K562 (cell line): Measurements from ENCODE around the gene NET1. TPM values are rescaled to one million over a fixed set of nuclear protein-coding genes. Genes with fewer than 3 reads are reported as not detected.

Experiments used
- ATF7 ChIP-seq: fragments of 450-650 bp; IDR thresholded peaks from 2 replicates; pipeline ENCODE4 v1.7.1; 2014; ENCODE audit warnings: mild to moderate bottlenecking, moderate library complexity
- BHLHE40 ChIP-seq: IDR thresholded peaks from 2 replicates; pipeline ENCODE4 v1.6.1; 2011; ENCODE audit warnings: low read length, improper control_type of control experiment
- BRCA1 ChIP-seq, 2 experiments: fragments of 450-650 bp in 1 of 2; sonication (generic) in 1 of 2; formaldehyde crosslinking in 1 of 2; IDR thresholded peaks; 2 replicates each; pipeline versions ENCODE4 v1.5.0 to v1.6.1; 2017 to 2020; ENCODE audit warnings: mild to moderate bottlenecking in 1 of 2, missing genetic modification reagents in 1 of 2
- FOXP4 ChIP-seq: sonication (generic); formaldehyde crosslinking; IDR thresholded peaks from 2 replicates; pipeline ENCODE4 v1.8.0; 2022; ENCODE audit warnings: mild to moderate bottlenecking, missing genetic modification reagents, borderline replicate concordance
- HDAC8 ChIP-seq: fragments of 450-650 bp; IDR thresholded peaks from 2 replicates; pipeline ENCODE4 v1.6.1; 2016; ENCODE audit warnings: mild to moderate bottlenecking, missing genetic modification characterization, moderate library complexity, missing compliant biosample characterization
- MXD1 ChIP-seq: fragments of 250-450 bp; sonication (Bioruptor Pico); IDR thresholded peaks from 2 replicates; pipeline ENCODE4 v1.8.0; 2021; ENCODE audit warnings: borderline replicate concordance, mild to moderate bottlenecking, moderate library complexity; ENCODE audit not compliant: poor library complexity, severe bottlenecking
- NUFIP1 ChIP-seq: fragments of 450-650 bp; IDR thresholded peaks from 2 replicates; pipeline ENCODE4 v1.6.1; 2018; ENCODE audit not compliant: partially characterized antibody
- PHB ChIP-seq: fragments of 250-450 bp; sonication (Bioruptor Pico); IDR thresholded peaks from 2 replicates; pipeline ENCODE4 v1.5.0; 2021
- PHF8 ChIP-seq: fragments of 200-600 bp; sonication (generic); IDR thresholded peaks from 2 replicates; pipeline ENCODE4 v1.6.1; 2012; ENCODE audit warnings: mixed run types, mild to moderate bottlenecking, inconsistent platforms, low read length, moderate library complexity, borderline replicate concordance
- PRMT5 ChIP-seq: sonication (generic); formaldehyde crosslinking; IDR thresholded peaks from 2 replicates; pipeline ENCODE4 v1.5.0; 2020; ENCODE audit warnings: missing genetic modification reagents
- RBBP5 ChIP-seq: fragments of 200-600 bp; sonication (generic); IDR thresholded peaks from 2 replicates; pipeline ENCODE4 v1.6.1; 2012; ENCODE audit warnings: borderline replicate concordance, mild to moderate bottlenecking, low read length, control low read depth, inconsistent platforms; ENCODE audit not compliant: insufficient read depth, poor library complexity, severe bottlenecking
- SIN3A ChIP-seq, 2 experiments: fragments of 150-350 bp in 1 of 2; IDR thresholded peaks; 2 replicates each; pipeline ENCODE4 v1.6.1; 2011 to 2016; ENCODE audit warnings: borderline replicate concordance in 2 of 2, low read depth in 2 of 2, low read length in 2 of 2, mild to moderate bottlenecking in 2 of 2, moderate library complexity in 2 of 2; ENCODE audit not compliant: control insufficient read depth in 1 of 2
- SUPT5H ChIP-seq: fragments of 450-650 bp; IDR thresholded peaks from 2 replicates; pipeline ENCODE4 v1.6.1; 2016
- ZBTB49 ChIP-seq: sonication (generic); formaldehyde crosslinking; IDR thresholded peaks from 2 replicates; pipeline ENCODE4 v1.8.0; 2022; ENCODE audit warnings: missing genetic modification reagents, mild to moderate bottlenecking, borderline replicate concordance
- ZKSCAN8 ChIP-seq: fragments of 200-800 bp; sonication (Bioruptor generic); IDR thresholded peaks from 2 replicates; pipeline ENCODE4 v1.6.1; 2016; ENCODE audit warnings: missing genetic modification characterization, missing compliant biosample characterization
- ZNF133 ChIP-seq: fragments of 250-450 bp; sonication (Bioruptor Pico); IDR thresholded peaks from 2 replicates; pipeline ENCODE4 v1.4.0; 2020; ENCODE audit warnings: mild to moderate bottlenecking
- ZNF79 ChIP-seq: fragments of 250-450 bp; sonication (Bioruptor Pico); IDR thresholded peaks from 2 replicates; pipeline ENCODE4 v1.4.0; 2020; ENCODE audit warnings: low read depth, mild to moderate bottlenecking, moderate library complexity
- polyA plus RNA-seq, 8 experiments: library from polyadenylated mRNA; depleted of rRNA in 4 of 8; stranded (reverse) in 5 of 8; unstranded in 3 of 8; fragments of >200 nt; fragmentation: Nextera tagmentation in 2 of 8; fragmentation: Illumina TruSeq in 1 of 8; extraction: Ambion mirVana in 2 of 8; extraction: Trizol in 1 of 8; gene quantifications; 2 replicates each; pipeline versions ENCODE4 v1.2.1 to v1.2.3, GENCODE V29; 2011 to 2014; ENCODE audit warnings: inconsistent platforms in 1 of 8, missing spikeins in 1 of 8
- total RNA-seq, 7 experiments: library from RNA; depleted of rRNA in 6 of 7; stranded (reverse); fragments of >200 nt in 6 of 7; fragmentation: Illumina TruSeq in 2 of 7; extraction: Trizol in 2 of 7; gene quantifications; 2 replicates each; pipeline versions ENCODE4 v1.2.1 to v1.2.3, GENCODE V29; 2011 to 2021; ENCODE audit warnings: low replicate concordance in 1 of 7
- TF ChIP-seq, protein P1 (sequence below), 2 experiments: fragments of 450-650 bp; conservative IDR thresholded peaks; 2 replicates each; pipeline ENCODE4 v1.6.1; 2017; ENCODE audit warnings: mild to moderate bottlenecking in 2 of 2, moderate library complexity in 2 of 2
- TF ChIP-seq, protein P2 (sequence below): fragments of 450-650 bp; formaldehyde crosslinking; IDR thresholded peaks from 2 replicates; pipeline ENCODE4 v1.4.0; 2020; ENCODE audit warnings: mild to moderate bottlenecking, moderate library complexity

Gene NET1
- total and polyA plus RNA-seq, 9 of the 15 experiments (the other 6 are each of a cell fraction or from before 2014, with no cell fraction given), result 47.4 to 258 (median 106) TPM

GRCh38 chr10:5446390-5446926, 34.1 kb downstream of the NET1 start (continued):
- no peak for TF ChIP-seq ZBTB49 (CRISPR knock-in tag)
- TF ChIP-seq PHF8, result peak; percentile 72; the same call in 1 of the 2 replicates
- no peak for TF ChIP-seq BRCA1 (IDR thresholded peaks at IDR 0.05)
- no peak for TF ChIP-seq BRCA1 (CRISPR knock-in tag; IDR thresholded peaks at IDR 0.05)
- no peak for TF ChIP-seq ZNF79 (CRISPR knock-in tag)
- no peak for TF ChIP-seq NUFIP1
- TF ChIP-seq SUPT5H, result peak; percentile 97
- peak; percentile 94 to 96 for TF ChIP-seq SIN3A (IDR thresholded peaks at IDR 0.05; ENCODE audit: borderline replicate concordance in 2 of 2, control insufficient read depth in 1 of 2, low read depth in 2 of 2, low read length in 2 of 2)
- TF ChIP-seq, protein P1, sequence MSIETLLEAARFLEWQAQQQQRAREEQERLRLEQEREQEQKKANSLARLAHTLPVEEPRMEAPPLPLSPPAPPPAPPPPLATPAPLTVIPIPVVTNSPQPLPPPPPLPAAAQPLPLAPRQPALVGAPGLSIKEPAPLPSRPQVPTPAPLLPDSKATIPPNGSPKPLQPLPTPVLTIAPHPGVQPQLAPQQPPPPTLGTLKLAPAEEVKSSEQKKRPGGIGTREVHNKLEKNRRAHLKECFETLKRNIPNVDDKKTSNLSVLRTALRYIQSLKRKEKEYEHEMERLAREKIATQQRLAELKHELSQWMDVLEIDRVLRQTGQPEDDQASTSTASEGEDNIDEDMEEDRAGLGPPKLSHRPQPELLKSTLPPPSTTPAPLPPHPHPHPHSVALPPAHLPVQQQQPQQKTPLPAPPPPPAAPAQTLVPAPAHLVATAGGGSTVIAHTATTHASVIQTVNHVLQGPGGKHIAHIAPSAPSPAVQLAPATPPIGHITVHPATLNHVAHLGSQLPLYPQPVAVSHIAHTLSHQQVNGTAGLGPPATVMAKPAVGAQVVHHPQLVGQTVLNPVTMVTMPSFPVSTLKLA (conservative IDR thresholded peaks at IDR 0.05), result peak; percentile 98 to 99
- 0 out of 2 replicates have a peak, but pooled peaks have one; percentile 47 for TF ChIP-seq ZNF133 (CRISPR knock-in tag)
- 0 out of 2 replicates have a peak, but pooled peaks have one; percentile 58 for TF ChIP-seq ATF7
- no peak for TF ChIP-seq PHB (CRISPR knock-in tag)
- TF ChIP-seq MXD1 (CRISPR knock-in tag), result peak; percentile 65
- TF ChIP-seq RBBP5, result peak; percentile 77
- no peak for TF ChIP-seq ZKSCAN8 (CRISPR knock-in tag)
- TF ChIP-seq HDAC8 (tag), result no peak
- no peak for TF ChIP-seq PRMT5 (CRISPR knock-in tag)
- TF ChIP-seq, protein P2, sequence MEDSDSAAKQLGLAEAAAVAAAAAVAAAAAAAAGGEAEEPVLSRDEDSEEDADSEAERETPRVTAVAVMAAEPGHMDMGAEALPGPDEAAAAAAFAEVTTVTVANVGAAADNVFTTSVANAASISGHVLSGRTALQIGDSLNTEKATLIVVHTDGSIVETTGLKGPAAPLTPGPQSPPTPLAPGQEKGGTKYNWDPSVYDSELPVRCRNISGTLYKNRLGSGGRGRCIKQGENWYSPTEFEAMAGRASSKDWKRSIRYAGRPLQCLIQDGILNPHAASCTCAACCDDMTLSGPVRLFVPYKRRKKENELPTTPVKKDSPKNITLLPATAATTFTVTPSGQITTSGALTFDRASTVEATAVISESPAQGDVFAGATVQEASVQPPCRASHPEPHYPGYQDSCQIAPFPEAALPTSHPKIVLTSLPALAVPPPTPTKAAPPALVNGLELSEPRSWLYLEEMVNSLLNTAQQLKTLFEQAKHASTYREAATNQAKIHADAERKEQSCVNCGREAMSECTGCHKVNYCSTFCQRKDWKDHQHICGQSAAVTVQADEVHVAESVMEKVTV (CRISPR knock-in tag), result peak; percentile 11; the same call in 1 of the 2 replicates
- peak; percentile 87 for TF ChIP-seq BHLHE40
- TF ChIP-seq FOXP4 (CRISPR knock-in tag), result no peak
